H1 (cell line): ENCODE results near the gene HIVEP3.

Source experiments
- ATF3 ChIP-seq: IDR thresholded peaks from 2 replicates; pipeline ENCODE4 v1.6.1; 2011; ENCODE audit warnings: low read depth, mild to moderate bottlenecking, low read length; ENCODE audit not compliant: insufficient read depth
- CTCF ChIP-seq, 3 experiments: IDR thresholded peaks; 1 replicate in 2 of 3; 2 replicates in 1 of 3; pipeline versions ENCODE4 v1.5.1 to v1.6.1; 2011; ENCODE audit warnings: low read length in 3 of 3, mild to moderate bottlenecking in 3 of 3, inconsistent platforms in 2 of 3, low read depth in 1 of 3, moderate library complexity in 1 of 3; ENCODE audit not compliant: insufficient read depth in 1 of 3; ENCODE audit errors: control extremely low read depth in 1 of 3
- GABPA ChIP-seq: IDR thresholded peaks from 2 replicates; pipeline ENCODE4 v1.6.1; 2011; ENCODE audit warnings: mild to moderate bottlenecking, low read length, moderate library complexity, borderline replicate concordance; ENCODE audit not compliant: insufficient read depth
- HDAC2 ChIP-seq, 2 experiments: fragments of 300-600 bp in 1 of 2; sonication (generic) in 1 of 2; IDR thresholded peaks; 2 replicates each; pipeline ENCODE4 v1.6.1; 2011 to 2012; ENCODE audit warnings: low read depth in 2 of 2, low read length in 2 of 2, mild to moderate bottlenecking in 2 of 2, moderate library complexity in 2 of 2, borderline replicate concordance in 1 of 2, inconsistent platforms in 1 of 2
- JUND ChIP-seq: IDR thresholded peaks from 2 replicates; pipeline ENCODE4 v1.6.1; 2011; ENCODE audit warnings: mild to moderate bottlenecking, improper control_type of control experiment, low read length
- POLR2A ChIP-seq, 2 experiments: IDR thresholded peaks; 1 replicate in 1 of 2; 2 replicates in 1 of 2; pipeline ENCODE4 v1.6.1; 2011; ENCODE audit warnings: low read depth in 2 of 2, low read length in 2 of 2, mild to moderate bottlenecking in 2 of 2; ENCODE audit errors: control extremely low read depth in 1 of 2

DNA sequence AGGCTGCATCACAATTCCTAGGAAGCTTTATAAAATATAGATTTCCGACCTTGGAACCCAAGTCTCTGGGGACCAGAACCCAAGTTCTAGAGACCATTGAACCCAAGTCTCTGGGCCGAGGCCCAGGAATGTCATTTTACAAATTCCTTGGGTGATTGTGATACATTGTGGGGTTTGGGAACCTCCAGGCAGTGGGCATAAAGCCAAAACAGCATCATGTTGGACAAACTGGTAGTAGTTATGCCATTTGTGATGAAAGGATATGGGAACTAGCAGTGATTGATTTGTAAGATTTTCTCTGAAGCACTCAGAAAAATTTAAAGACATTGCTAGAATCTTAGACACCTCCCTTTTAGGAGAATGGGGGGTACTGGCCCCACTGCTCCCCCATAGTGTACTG is 160.2 kb downstream of the HIVEP3 start:
- TF ChIP-seq ATF3 (no peak), HDAC2 (IDR thresholded peaks at IDR 0.05; ENCODE audit: borderline replicate concordance in 1 of 2, low read depth in 2 of 2, low read length in 2 of 2) (no peak), CTCF (IDR thresholded peaks at IDR 0.05; ENCODE audit: control extremely low read depth in 1 of 3, insufficient read depth in 1 of 3, low read depth in 1 of 3, low read length in 3 of 3) (no peak), GABPA (no peak), POLR2A (IDR thresholded peaks at IDR 0.05; ENCODE audit: control extremely low read depth in 1 of 2, low read depth in 2 of 2, low read length in 2 of 2) (no peak), JUND (no peak)
